Loucy (cell line): ENCODE results near the gene ANO6.

Experiments used
- H2AFZ ChIP-seq: fragments of 200-600 bp; sonication (generic); 2 replicates; pipeline ENCODE4 v1.6.0; 2016; ENCODE audit warnings: antibody characterized with exemption, mild to moderate bottlenecking, low read length, moderate library complexity
- H3F3A ChIP-seq: fragments of 200-600 bp; 2 replicates; pipeline ENCODE4 v1.6.0; 2016; ENCODE audit warnings: antibody characterized with exemption, low read depth, mild to moderate bottlenecking
- H3K27me3 ChIP-seq: fragments of 200-600 bp; sonication (generic); 2 replicates; pipeline ENCODE4 v1.6.1; 2014; ENCODE audit warnings: low read length, mild to moderate bottlenecking; ENCODE audit not compliant: insufficient read depth, poor library complexity, severe bottlenecking
- H3K36me3 ChIP-seq: fragments of 200-600 bp; sonication (generic); 2 replicates; pipeline ENCODE4 v1.6.1; 2016; ENCODE audit warnings: low read length; ENCODE audit not compliant: insufficient read depth
- H3K4me1 ChIP-seq: fragments of 200-600 bp; sonication (generic); 2 replicates; pipeline ENCODE4 v1.5.1; 2014; ENCODE audit warnings: low read length, mild to moderate bottlenecking; ENCODE audit not compliant: insufficient read depth, poor library complexity, severe bottlenecking
- H3K4me2 ChIP-seq: fragments of 200-600 bp; sonication (generic); 2 replicates; pipeline ENCODE4 v1.6.0; 2014; ENCODE audit warnings: antibody characterized with exemption, low read length, low read depth, mild to moderate bottlenecking; ENCODE audit not compliant: poor library complexity, severe bottlenecking
- H3K4me3 ChIP-seq: fragments of 200-600 bp; sonication (generic); 2 replicates; pipeline ENCODE4 v1.5.1; 2014; ENCODE audit warnings: low read length, mild to moderate bottlenecking, mixed read lengths; ENCODE audit not compliant: poor library complexity, severe bottlenecking
- H3K79me2 ChIP-seq: fragments of 200-600 bp; sonication (generic); 2 replicates; pipeline ENCODE4 v1.6.1; 2014; ENCODE audit warnings: low read length; ENCODE audit not compliant: insufficient read depth
- H3K9ac ChIP-seq: fragments of 200-600 bp; sonication (generic); 2 replicates; pipeline ENCODE4 v1.6.0; 2014; ENCODE audit warnings: mild to moderate bottlenecking, low read depth, low read length, moderate library complexity; ENCODE audit not compliant: poor library complexity, severe bottlenecking
- H3K9me2 ChIP-seq: fragments of 200-600 bp; sonication (generic); replicated peaks from 2 replicates; pipeline ENCODE4 v1.6.1; 2016; ENCODE audit warnings: low read depth, low read length, mixed read lengths
- H3K9me3 ChIP-seq: fragments of 200-600 bp; sonication (generic); 2 replicates; pipeline ENCODE4 v1.6.1; 2014; ENCODE audit warnings: mild to moderate bottlenecking, antibody characterized with exemption, low read length, low read depth; ENCODE audit not compliant: insufficient read depth
- H4K20me1 ChIP-seq: fragments of 200-600 bp; sonication (generic); 2 replicates; pipeline ENCODE4 v1.6.0; 2014; ENCODE audit warnings: antibody characterized with exemption, low read length, mild to moderate bottlenecking; ENCODE audit not compliant: insufficient read depth, poor library complexity, severe bottlenecking
- CTCF ChIP-seq: fragments of 200-600 bp; sonication (generic); conservative IDR thresholded peaks from 2 replicates; pipeline ENCODE4 v1.5.1; 2014; ENCODE audit warnings: mild to moderate bottlenecking, antibody characterized with exemption, low read length
- EZH2phosphoT487 ChIP-seq: fragments of 200-600 bp; IDR thresholded peaks from 2 replicates; pipeline ENCODE4 v1.6.1; 2018; ENCODE audit warnings: antibody characterized with exemption, mild to moderate bottlenecking, moderate library complexity, borderline replicate concordance

Gene ANO6

DNA sequence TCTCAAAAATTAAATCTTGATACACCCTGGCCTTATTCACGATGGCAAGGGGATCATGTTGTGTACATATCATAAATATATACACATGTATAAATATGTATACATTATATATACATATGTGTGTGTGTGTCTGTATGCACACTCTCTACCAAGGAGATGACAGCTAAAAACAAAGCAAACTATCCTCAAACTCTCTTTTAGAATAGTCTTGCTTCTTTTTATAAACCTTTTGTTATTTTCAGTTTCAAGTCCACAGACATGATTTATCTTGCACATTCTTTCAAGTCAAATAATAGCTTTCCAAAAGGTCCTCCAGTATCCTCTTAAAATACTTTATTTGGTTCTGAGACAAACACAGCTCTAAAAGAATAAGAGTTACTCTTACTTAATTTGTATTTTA, 8.4 kb downstream of the ANO6 start:
- H3K4me2 ChIP-seq = peak overlapping the region; percentile 6
- H3K9me3 ChIP-seq = no peaks in the 10 kb centered on the region
- no peaks in the 10 kb centered on the region for H3K9me2 ChIP-seq
- peaks cover 32% of the 10 kb centered on the region for H4K20me1 ChIP-seq
- H3F3A ChIP-seq = peaks cover 6% of the 10 kb centered on the region; the same call in 1 of the 2 replicates
- H3K4me1 ChIP-seq = peaks cover 53% of the 10 kb centered on the region
- H3K4me3 ChIP-seq = no peak overlapping the region
- H3K9ac ChIP-seq = no peak overlapping the region
- peaks cover 85% of the 10 kb centered on the region for H3K79me2 ChIP-seq
- H3K27me3 ChIP-seq = no peaks in the 10 kb centered on the region
- no peak overlapping the region for H2AFZ ChIP-seq
- TF ChIP-seq EZH2phosphoT487 (no peak), CTCF (no peak)
- H3K36me3 ChIP-seq = no peaks in the 10 kb centered on the region

- Histone ChIP-seq H3K9me3 (no peaks in the 10 kb centered on the region), H3K4me1 (peaks cover 36% of the 10 kb centered on the region), H3K4me2 (no peak overlapping the region), H4K20me1 (peaks cover 16% of the 10 kb centered on the region), H3K4me3 (no peak overlapping the region), H3F3A (peaks cover 6% of the 10 kb centered on the region; the same call in 1 of the 2 replicates), H3K27me3 (no peaks in the 10 kb centered on the region), H3K9ac (no peak overlapping the region), H3K9me2 (no peaks in the 10 kb centered on the region), H3K36me3 (no peaks in the 10 kb centered on the region), H2AFZ (no peak overlapping the region), H3K79me2 (peaks cover 76% of the 10 kb centered on the region)
- TF ChIP-seq EZH2phosphoT487 = no peak
- TF ChIP-seq CTCF = no peak
Measured at GRCh38 chr12:45226021-45226420, 10.1 kb downstream of the ANO6 start.

DNA sequence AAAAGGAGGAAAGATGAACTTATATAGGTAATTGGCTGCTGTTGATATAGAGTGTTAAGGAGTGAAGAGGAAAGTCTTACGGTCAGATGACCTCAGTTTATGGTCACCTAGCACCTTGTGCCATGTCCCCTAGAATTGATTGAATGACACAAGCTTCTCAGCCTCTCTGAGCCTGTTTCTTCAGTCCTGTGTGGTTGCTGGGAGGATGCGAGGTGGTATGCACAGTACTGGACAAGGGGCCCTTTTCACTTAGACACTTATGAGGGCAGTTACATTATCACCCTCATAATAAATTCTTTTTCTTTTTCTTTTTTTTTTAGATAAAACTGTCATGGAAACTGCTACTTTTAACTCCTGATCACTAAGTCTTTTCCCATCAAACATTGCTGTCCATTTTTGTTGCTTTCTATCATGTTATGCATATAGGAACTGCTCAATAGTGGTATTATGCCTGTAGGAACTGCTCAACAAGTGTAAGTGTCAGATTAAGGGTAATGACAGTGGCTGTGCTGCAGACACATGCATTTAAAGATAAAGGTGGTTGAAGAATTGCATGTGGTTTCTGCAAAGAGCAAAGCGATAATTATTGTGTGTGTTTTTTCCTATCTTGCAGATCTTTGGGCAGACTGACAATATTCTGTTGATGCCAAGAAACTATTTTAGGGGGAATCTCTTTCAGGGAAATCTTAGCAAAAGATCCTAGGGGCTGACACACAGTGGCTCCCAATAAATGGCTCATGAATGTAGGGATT, 11.6 kb downstream of the ANO6 start:
- Histone ChIP-seq H4K20me1 (peaks cover 14% of the 10 kb centered on the region), H3K9me3 (no peaks in the 10 kb centered on the region), H3F3A (peaks cover 6% of the 10 kb centered on the region), H3K4me1 (peaks cover 48% of the 10 kb centered on the region), H3K79me2 (peaks cover 61% of the 10 kb centered on the region), H3K9ac (no peak overlapping the region), H3K27me3 (no peaks in the 10 kb centered on the region), H3K4me3 (peak overlapping the region; percentile 31), H3K36me3 (no peaks in the 10 kb centered on the region), H2AFZ (no peak overlapping the region), H3K9me2 (no peaks in the 10 kb centered on the region), H3K4me2 (peak overlapping the region; percentile 47)
- no peak for TF ChIP-seq EZH2phosphoT487
- no peak for TF ChIP-seq CTCF
